Measurements from ENCODE around the gene LAMP5.

- TF ChIP-seq EZH2phosphoT487 (IDR thresholded peaks at IDR 0.05; ENCODE audit: unreplicated experiment) (no peak), POLR2AphosphoS5 (IDR thresholded peaks at IDR 0.05; ENCODE audit: low read depth) (no peak), JUNB (IDR thresholded peaks at IDR 0.05; ENCODE audit: unreplicated experiment) (no peak), EZH2 (IDR thresholded peaks at IDR 0.05; ENCODE audit: low read depth, unreplicated experiment) (no peak), CREB1 (CRISPR knock-in tag; IDR thresholded peaks at IDR 0.05; ENCODE audit: low read depth) (no peak), REST (IDR thresholded peaks at IDR 0.05; ENCODE audit: unreplicated experiment) (no peak), ZNF331 (CRISPR knock-in tag; IDR thresholded peaks at IDR 0.05; ENCODE audit: low read depth) (no peak), ZNF114 (CRISPR knock-in tag; IDR thresholded peaks at IDR 0.05) (no peak), NANOG (IDR thresholded peaks at IDR 0.05; ENCODE audit: borderline replicate concordance) (no peak)
- TF ChIP-seq, protein P1, sequence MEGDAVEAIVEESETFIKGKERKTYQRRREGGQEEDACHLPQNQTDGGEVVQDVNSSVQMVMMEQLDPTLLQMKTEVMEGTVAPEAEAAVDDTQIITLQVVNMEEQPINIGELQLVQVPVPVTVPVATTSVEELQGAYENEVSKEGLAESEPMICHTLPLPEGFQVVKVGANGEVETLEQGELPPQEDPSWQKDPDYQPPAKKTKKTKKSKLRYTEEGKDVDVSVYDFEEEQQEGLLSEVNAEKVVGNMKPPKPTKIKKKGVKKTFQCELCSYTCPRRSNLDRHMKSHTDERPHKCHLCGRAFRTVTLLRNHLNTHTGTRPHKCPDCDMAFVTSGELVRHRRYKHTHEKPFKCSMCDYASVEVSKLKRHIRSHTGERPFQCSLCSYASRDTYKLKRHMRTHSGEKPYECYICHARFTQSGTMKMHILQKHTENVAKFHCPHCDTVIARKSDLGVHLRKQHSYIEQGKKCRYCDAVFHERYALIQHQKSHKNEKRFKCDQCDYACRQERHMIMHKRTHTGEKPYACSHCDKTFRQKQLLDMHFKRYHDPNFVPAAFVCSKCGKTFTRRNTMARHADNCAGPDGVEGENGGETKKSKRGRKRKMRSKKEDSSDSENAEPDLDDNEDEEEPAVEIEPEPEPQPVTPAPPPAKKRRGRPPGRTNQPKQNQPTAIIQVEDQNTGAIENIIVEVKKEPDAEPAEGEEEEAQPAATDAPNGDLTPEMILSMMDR (conservative IDR thresholded peaks at IDR 0.05; ENCODE audit: low read depth in 2 of 2): no peak
Observed at GRCh38 chr20:9576695-9577094, 62.3 kb downstream of the LAMP5 start.

Measured in GM23338 (cell line).